ENCODE data around the gene CCL23. TPM values are rescaled to one million over a fixed set of nuclear protein-coding genes. Genes with fewer than 3 reads are reported as not detected.

CCL23 gene
- total RNA-seq, 1 experiment from 2014 or later, result not detected

GRCh38 chr17:36001110-36001771, 16.5 kb downstream of the CCL23 start, which contains the start of gene CCL15:
Gene CCL15 (minus strand): TSS chr17:36001553. CDS start chr17:36001492, 61 bp downstream.
- Histone ChIP-seq H3K9me2 (replicated peaks; ENCODE audit: low read length) (no peaks in the 10 kb centered on the region), H3K27me3 (ENCODE audit: low read length) (peaks cover 4% of the 10 kb centered on the region; the same call in 1 of the 2 replicates), H3K4me2 (ENCODE audit: low read length) (no peak within 1 kb of the TSS), H3K9ac (ENCODE audit: low read length) (no peak within 1 kb of the TSS), H4K20me1 (ENCODE audit: low read length) (no peaks in the 10 kb centered on the region), H3K9me3 (ENCODE audit: low read length) (no peaks in the 10 kb centered on the region), H3K27ac (ENCODE audit: low read length) (no peak within 1 kb of the TSS), H2AFZ (ENCODE audit: low read length) (no peak within 1 kb of the TSS), H3K36me3 (ENCODE audit: low read depth, low read length) (no peaks in the 10 kb centered on the region), H3F3A (ENCODE audit: low read length, unreplicated experiment) (no peaks in the 10 kb centered on the region), H3K4me1 (ENCODE audit: insufficient read depth, low read length) (no peaks in the 10 kb centered on the region), H3K79me2 (ENCODE audit: low read length) (no peaks in the 10 kb centered on the region), H3K4me3 (ENCODE audit: low read length) (no peak within 1 kb of the TSS)
- ChIA-PET CTCF (no interaction called here), POLR2A (ENCODE audit: unreplicated experiment) (no interaction called here)
- TF ChIP-seq EZH2phosphoT487 (IDR thresholded peaks at IDR 0.05; ENCODE audit: borderline replicate concordance, low read length), result no peak
- TF ChIP-seq CTCF (conservative IDR thresholded peaks at IDR 0.05; ENCODE audit: low read depth, low read length), result no peak
- no peak for TF ChIP-seq EZH2 (IDR thresholded peaks at IDR 0.05; ENCODE audit: low read length, unreplicated experiment)
- DNase-seq (no peak), ATAC-seq (no peak)
- no TSS peak for BruUV-seq (replicated peaks)
- intact Hi-C loops (cut with micrococcal nuclease), result no loop called here

- CTCF ChIA-PET, result no interaction called here
- Histone ChIP-seq H3K9me2 (replicated peaks; ENCODE audit: low read length) (no peaks in the 10 kb centered on the region), H2AFZ (ENCODE audit: low read length) (no peak overlapping the region), H3K9me3 (ENCODE audit: low read length) (no peaks in the 10 kb centered on the region), H3K4me2 (ENCODE audit: low read length) (no peak overlapping the region), H3F3A (ENCODE audit: low read length, unreplicated experiment) (no peaks in the 10 kb centered on the region), H3K9ac (ENCODE audit: low read length) (no peak overlapping the region), H3K4me1 (ENCODE audit: insufficient read depth, low read length) (no peaks in the 10 kb centered on the region), H3K27me3 (ENCODE audit: low read length) (peaks cover 4% of the 10 kb centered on the region; the same call in 1 of the 2 replicates), H3K79me2 (ENCODE audit: low read length) (no peaks in the 10 kb centered on the region), H4K20me1 (ENCODE audit: low read length) (no peaks in the 10 kb centered on the region), H3K4me3 (ENCODE audit: low read length) (no peak overlapping the region), H3K36me3 (ENCODE audit: low read depth, low read length) (no peaks in the 10 kb centered on the region), H3K27ac (ENCODE audit: low read length) (no peak overlapping the region)
- BruUV-seq (replicated peaks), result no TSS peak
- TF ChIP-seq CTCF (conservative IDR thresholded peaks at IDR 0.05; ENCODE audit: low read depth, low read length), result no peak
- TF ChIP-seq EZH2phosphoT487 (IDR thresholded peaks at IDR 0.05; ENCODE audit: borderline replicate concordance, low read length), result no peak
- no peak for TF ChIP-seq EZH2 (IDR thresholded peaks at IDR 0.05; ENCODE audit: low read length, unreplicated experiment)
- intact Hi-C loops (cut with micrococcal nuclease), result no loop called here
- ATAC-seq, result no peak
- DNase-seq, result no peak
- POLR2A ChIA-PET (ENCODE audit: unreplicated experiment), result no interaction called here
Observed at GRCh38 chr17:36000732-36001109, 17.1 kb downstream of the CCL23 start.

- H3K9me2 ChIP-seq (replicated peaks; ENCODE audit: low read length), result no peaks in the 10 kb centered on the region
- H4K20me1 ChIP-seq (ENCODE audit: low read length), result no peaks in the 10 kb centered on the region
- intact Hi-C loops (cut with micrococcal nuclease), result no loop called here
- TF ChIP-seq EZH2phosphoT487 (IDR thresholded peaks at IDR 0.05; ENCODE audit: borderline replicate concordance, low read length) (no peak), EZH2 (IDR thresholded peaks at IDR 0.05; ENCODE audit: low read length, unreplicated experiment) (no peak)
- CTCF ChIA-PET, result no interaction called here
- no peaks in the 10 kb centered on the region for H3K79me2 ChIP-seq (ENCODE audit: low read length)
- ATAC-seq (no peak), DNase-seq (no peak)
- no peaks in the 10 kb centered on the region for H3F3A ChIP-seq (ENCODE audit: low read length, unreplicated experiment)
- POLR2A ChIA-PET (ENCODE audit: unreplicated experiment), result no interaction called here
- no peaks in the 10 kb centered on the region for H3K4me1 ChIP-seq (ENCODE audit: insufficient read depth, low read length)
- no peak overlapping the region for H3K4me3 ChIP-seq (ENCODE audit: low read length)
- no peak overlapping the region for H3K27ac ChIP-seq (ENCODE audit: low read length)
- H3K9me3 ChIP-seq (ENCODE audit: low read length), result no peaks in the 10 kb centered on the region
- H3K27me3 ChIP-seq (ENCODE audit: low read length), result peaks cover 4% of the 10 kb centered on the region; the same call in 1 of the 2 replicates
- H3K4me2 ChIP-seq (ENCODE audit: low read length), result no peak overlapping the region
- no TSS peak for BruUV-seq (replicated peaks)
- H3K36me3 ChIP-seq (ENCODE audit: low read depth, low read length), result no peaks in the 10 kb centered on the region
- no peak overlapping the region for H2AFZ ChIP-seq (ENCODE audit: low read length)
- H3K9ac ChIP-seq (ENCODE audit: low read length), result no peak overlapping the region
Observed at GRCh38 chr17:35998756-35999155, 19.0 kb downstream of the CCL23 start.
